GM21737 (cell line): Measurements from ENCODE around the gene GPX3.

Experiments used
- ATAC-seq: cut with Tn5 transposase; IDR thresholded peaks from one replicate; pipeline ENCODE4 v1.9.1; 2021; ENCODE audit warnings: mild to moderate bottlenecking, moderate library complexity; ENCODE audit not compliant: unreplicated experiment

The GPX3 gene

DNA sequence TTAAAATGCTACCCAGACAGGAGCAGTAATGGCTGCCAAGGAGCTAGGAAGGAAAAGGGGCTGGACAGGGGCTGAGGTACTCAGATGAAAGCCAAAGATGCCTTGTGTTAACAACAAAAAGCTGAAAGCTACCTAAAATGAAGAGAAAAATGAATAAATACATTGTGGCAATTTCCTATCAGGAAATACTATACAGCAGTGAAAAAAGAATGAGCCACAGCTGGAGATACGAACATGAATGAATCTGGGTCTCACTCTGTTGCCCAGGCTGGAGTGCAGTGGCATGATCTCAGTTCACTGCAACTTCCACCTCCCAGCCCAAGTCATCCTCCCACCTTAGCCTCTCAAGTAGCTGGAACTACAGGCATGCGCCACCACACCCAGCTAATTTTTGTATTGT lies 54.2 kb downstream of the GPX3 start:
- no peak for ATAC-seq

GRCh38 chr5:151075698-151076331 lies 55.4 kb downstream of the GPX3 start:
- no peak for ATAC-seq

DNA sequence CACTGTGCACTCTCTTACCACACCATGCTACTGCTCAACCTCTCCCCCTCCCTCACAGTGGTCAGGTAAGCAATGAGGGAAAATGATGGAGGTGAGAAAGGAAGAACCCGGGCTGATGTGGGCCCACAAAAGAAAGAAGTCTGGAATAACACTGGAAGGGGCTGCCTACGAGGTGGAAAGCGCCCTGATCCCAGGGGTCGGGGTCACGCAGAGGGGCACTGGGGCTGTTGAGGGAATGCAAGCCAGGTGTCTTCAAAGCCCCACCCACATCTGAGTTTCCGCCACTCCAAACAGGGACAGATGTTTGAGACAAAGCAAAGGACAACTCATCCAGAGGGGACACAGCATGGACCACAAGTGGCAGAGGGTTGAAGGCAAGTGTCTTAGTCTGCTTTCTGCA lies 56.2 kb downstream of the GPX3 start:
- ATAC-seq, result no peak

DNA sequence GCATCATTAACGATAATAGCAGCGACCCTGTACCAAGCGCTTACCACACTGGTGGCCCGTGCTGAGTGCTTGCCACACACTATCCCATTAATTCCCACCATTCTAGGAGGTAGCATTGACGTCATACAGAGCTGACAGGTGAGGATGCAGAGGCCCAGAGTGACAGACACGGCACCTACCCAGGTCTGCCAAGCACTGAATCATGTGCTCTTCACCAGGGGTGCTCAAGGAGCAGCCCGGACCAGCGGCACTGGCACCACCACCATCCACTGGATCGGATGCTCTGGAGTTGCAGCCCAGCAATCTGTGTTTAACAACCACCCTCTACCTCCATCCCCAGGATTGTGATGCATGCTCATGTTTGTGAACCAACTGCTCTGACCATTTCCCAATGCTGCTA lies 57.0 kb downstream of the GPX3 start:
- no peak for ATAC-seq

DNA sequence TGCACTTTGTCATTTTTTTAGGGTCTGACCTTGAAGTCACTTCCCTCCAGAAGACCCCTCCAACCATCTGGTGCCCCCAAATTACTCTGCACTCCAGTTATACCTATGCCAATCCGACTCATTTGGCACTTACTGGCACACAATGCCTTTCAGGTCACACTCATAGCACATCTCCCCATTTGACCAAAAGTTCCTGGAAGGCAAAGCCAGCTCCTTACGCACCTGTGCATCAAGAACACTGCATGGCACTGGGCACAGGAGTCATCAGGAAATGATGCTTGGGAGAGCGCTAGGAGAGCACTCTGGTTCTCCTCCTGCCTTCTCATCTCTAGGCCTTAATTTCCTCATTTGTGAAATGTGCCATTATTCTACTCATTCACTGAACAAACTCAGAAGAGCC lies 57.6 kb downstream of the GPX3 start:
- ATAC-seq, result no peak
